ENCODE data around the gene BTF3L4. TPM values are rescaled to one million over a fixed set of nuclear protein-coding genes. Genes with fewer than 3 reads are reported as not detected.
"Not testable (repeated sequence)": the region's sequence is repeated elsewhere in the genome, so short reads cannot be mapped to it uniquely, and the experiment has no call there.

BTF3L4 gene
- total and polyA plus RNA-seq, 10 donors, result 29.5 to 48.6 (median 37.1) TPM

- no peaks in the 10 kb centered on the region for H3K27me3 ChIP-seq (replicated peaks in 1 of 7)
- WGBS, 5 donors, result 74 to 90% (median 81%) methylated on average over 2 of the region's 2 CpGs
- intact Hi-C loops (cut with DNase I; ENCODE audit: low total_unique reads), result no loop called here
- peaks cover 3 to 79% (median 60%) of the 10 kb centered on the region in 6 donors for H3K36me3 ChIP-seq
- DNase-seq, result no peak
- TF ChIP-seq CTCF (IDR thresholded peaks at IDR 0.05 in 8 of 11, conservative IDR thresholded peaks at IDR 0.05 in 3 of 11) (no peak), POLR2AphosphoS5 (IDR thresholded peaks at IDR 0.05) (no peak), POLR2A (IDR thresholded peaks at IDR 0.05) (no peak)
- H3K27ac ChIP-seq, result no peak overlapping the region
- no peak overlapping the region for H3K4me3 ChIP-seq
- no peaks in the 10 kb centered on the region for H3K9me3 ChIP-seq
- no peaks in the 10 kb centered on the region for H3K4me1 ChIP-seq
Observed at GRCh38 chr1:52022133-52022532, 34.0 kb upstream of the BTF3L4 start.

- Histone ChIP-seq H3K4me1 (peaks cover under 1 to 25% (median 13%) of the 10 kb centered on the region in 6 donors), H3K27ac (no peak overlapping the region), H3K36me3 (peaks cover 0 to 77% (median 55%) of the 10 kb centered on the region in 6 donors), H3K27me3 (replicated peaks in 1 of 7) (no peaks in the 10 kb centered on the region), H3K9me3 (no peaks in the 10 kb centered on the region), H3K4me3 (no peak overlapping the region)
- WGBS, 5 donors, result 94 to 98% (median 97%) methylated on average over 2 of the region's 2 CpGs
- intact Hi-C loops (cut with DNase I; ENCODE audit: low total_unique reads), result no loop called here
- TF ChIP-seq CTCF (IDR thresholded peaks at IDR 0.05 in 8 of 11, conservative IDR thresholded peaks at IDR 0.05 in 3 of 11) (no peak), POLR2A (IDR thresholded peaks at IDR 0.05) (no peak), POLR2AphosphoS5 (IDR thresholded peaks at IDR 0.05) (no peak)
- no peak for DNase-seq
Observed at GRCh38 chr1:52026278-52026677, 29.8 kb upstream of the BTF3L4 start.

GRCh38 chr1:52028328-52028727 is 27.8 kb upstream of the BTF3L4 start:
- 54 to 78% (median 57%) methylated on average over 1 of the region's 1 CpG for WGBS, 5 donors
- no peak overlapping the region for H3K4me3 ChIP-seq
- no peaks in the 10 kb centered on the region for H3K9me3 ChIP-seq
- TF ChIP-seq POLR2A (IDR thresholded peaks at IDR 0.05) (no peak), POLR2AphosphoS5 (IDR thresholded peaks at IDR 0.05) (no peak), CTCF (IDR thresholded peaks at IDR 0.05 in 8 of 11, conservative IDR thresholded peaks at IDR 0.05 in 3 of 11) (no peak)
- H3K36me3 ChIP-seq, result peaks cover 0 to 57% (median 34%) of the 10 kb centered on the region in 6 donors
- H3K27me3 ChIP-seq (replicated peaks in 1 of 7), result no peaks in the 10 kb centered on the region
- DNase-seq, result no peak
- no peak overlapping the region for H3K27ac ChIP-seq
- peaks cover 15 to 45% (median 30%) of the 10 kb centered on the region in 6 donors for H3K4me1 ChIP-seq
- intact Hi-C loops (cut with DNase I; ENCODE audit: low total_unique reads), result no loop called here

GRCh38 chr1:52028839-52029238 is 27.3 kb upstream of the BTF3L4 start:
- intact Hi-C loops (cut with DNase I; ENCODE audit: low total_unique reads); DNase-seq; H3K9me3 ChIP-seq; H3K27ac ChIP-seq; H3K27me3 ChIP-seq (replicated peaks in 1 of 7); H3K4me3 ChIP-seq: not testable (repeated sequence)
- H3K36me3 ChIP-seq, result peaks cover 0 to 52% (median 29%) of the 10 kb centered on the region in 6 donors
- peaks cover 16 to 47% (median 32%) of the 10 kb centered on the region in 6 donors for H3K4me1 ChIP-seq
- 90 to 97% (median 91%) methylated on average over 5 of the region's 5 CpGs for WGBS, 5 donors
